ENCODE data around the gene GPC5. TPM values are rescaled to one million over a fixed set of nuclear protein-coding genes. Genes with fewer than 3 reads are reported as not detected.
"Not testable (repeated sequence)": the region's sequence is repeated elsewhere in the genome, so short reads cannot be mapped to it uniquely, and the experiment has no call there.

GPC5 gene
- total RNA-seq, 1 donor from 2014 or later: 0.17 TPM

GRCh38 chr13:92270990-92271389 lies 872.6 kb downstream of the GPC5 start:
- no peak for DNase-seq (ENCODE audit: low read depth)
- TF ChIP-seq, protein P1, sequence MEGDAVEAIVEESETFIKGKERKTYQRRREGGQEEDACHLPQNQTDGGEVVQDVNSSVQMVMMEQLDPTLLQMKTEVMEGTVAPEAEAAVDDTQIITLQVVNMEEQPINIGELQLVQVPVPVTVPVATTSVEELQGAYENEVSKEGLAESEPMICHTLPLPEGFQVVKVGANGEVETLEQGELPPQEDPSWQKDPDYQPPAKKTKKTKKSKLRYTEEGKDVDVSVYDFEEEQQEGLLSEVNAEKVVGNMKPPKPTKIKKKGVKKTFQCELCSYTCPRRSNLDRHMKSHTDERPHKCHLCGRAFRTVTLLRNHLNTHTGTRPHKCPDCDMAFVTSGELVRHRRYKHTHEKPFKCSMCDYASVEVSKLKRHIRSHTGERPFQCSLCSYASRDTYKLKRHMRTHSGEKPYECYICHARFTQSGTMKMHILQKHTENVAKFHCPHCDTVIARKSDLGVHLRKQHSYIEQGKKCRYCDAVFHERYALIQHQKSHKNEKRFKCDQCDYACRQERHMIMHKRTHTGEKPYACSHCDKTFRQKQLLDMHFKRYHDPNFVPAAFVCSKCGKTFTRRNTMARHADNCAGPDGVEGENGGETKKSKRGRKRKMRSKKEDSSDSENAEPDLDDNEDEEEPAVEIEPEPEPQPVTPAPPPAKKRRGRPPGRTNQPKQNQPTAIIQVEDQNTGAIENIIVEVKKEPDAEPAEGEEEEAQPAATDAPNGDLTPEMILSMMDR (IDR thresholded peaks at IDR 0.05; ENCODE audit: insufficient read depth, low read length, poor library complexity, severe bottlenecking): no peak
- Histone ChIP-seq H3K36me3 (ENCODE audit: control insufficient read depth, insufficient read depth, low read length) (no peaks in the 10 kb centered on the region), H3K4me3 (ENCODE audit: low read depth, low read length) (no peak overlapping the region), H3K27me3 (ENCODE audit: control insufficient read depth, insufficient read depth, low read length) (no peaks in the 10 kb centered on the region)

DNA sequence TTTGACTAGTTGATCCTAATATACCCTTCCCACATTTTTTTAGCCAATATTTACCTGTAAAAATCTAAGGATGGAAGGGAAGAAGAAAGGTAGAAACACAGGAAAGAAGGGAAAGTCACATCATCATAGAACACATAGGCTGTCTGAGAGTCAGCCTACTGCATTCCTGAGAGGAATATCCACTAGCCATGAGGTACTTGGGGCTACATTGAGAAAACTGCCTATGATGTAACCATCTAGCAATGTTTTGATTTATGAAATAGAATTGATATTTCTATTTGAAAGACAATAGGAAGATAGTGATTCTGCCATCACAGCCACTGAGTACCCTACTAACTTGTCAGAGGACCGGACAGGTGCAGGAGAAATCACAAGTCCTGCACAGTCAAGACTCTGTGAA lies 873.8 kb downstream of the GPC5 start:
- Histone ChIP-seq H3K27me3 (ENCODE audit: control insufficient read depth, insufficient read depth, low read length) (no peaks in the 10 kb centered on the region), H3K4me3 (ENCODE audit: low read depth, low read length) (no peak overlapping the region), H3K36me3 (ENCODE audit: control insufficient read depth, insufficient read depth, low read length) (no peaks in the 10 kb centered on the region)
- TF ChIP-seq, protein P1 (IDR thresholded peaks at IDR 0.05; ENCODE audit: insufficient read depth, low read length, poor library complexity, severe bottlenecking): no peak
- DNase-seq (ENCODE audit: low read depth): no peak

GRCh38 chr13:92280986-92281385 lies 882.6 kb downstream of the GPC5 start:
- not testable (repeated sequence) for DNase-seq (ENCODE audit: low read depth); H3K4me3 ChIP-seq (ENCODE audit: low read depth, low read length); H3K27me3 ChIP-seq (ENCODE audit: control insufficient read depth, insufficient read depth, low read length); H3K36me3 ChIP-seq (ENCODE audit: control insufficient read depth, insufficient read depth, low read length)

DNA sequence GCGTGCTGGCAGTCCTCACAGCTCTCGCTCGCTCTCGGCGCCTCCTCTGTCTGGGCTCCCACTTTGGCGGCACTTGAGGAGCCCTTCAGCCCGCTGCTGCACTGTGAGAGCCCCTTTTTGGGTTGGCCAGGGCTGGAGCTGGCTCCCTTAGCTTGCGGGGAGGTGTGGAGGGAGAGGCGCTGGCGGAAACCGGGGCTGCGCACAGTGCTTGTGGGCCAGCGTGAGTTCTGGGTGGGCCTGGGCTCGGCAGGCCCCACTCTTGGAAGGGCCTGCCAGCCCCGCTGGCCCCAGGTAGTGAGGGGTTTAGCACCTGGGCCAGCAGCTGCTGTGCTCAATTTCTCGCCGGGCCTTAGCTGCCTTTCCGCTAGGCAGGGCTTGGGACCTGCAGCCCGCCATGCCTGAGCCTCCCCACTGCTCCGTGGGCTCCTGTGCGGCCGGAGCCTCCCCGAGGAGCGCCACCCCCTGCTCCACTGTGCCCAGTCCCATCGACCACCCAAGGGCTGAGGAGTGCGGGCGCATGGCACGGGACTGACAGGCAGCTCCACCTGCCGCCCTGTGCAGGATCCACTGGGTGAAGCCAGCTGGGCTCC lies 892.4 kb downstream of the GPC5 start:
- DNase-seq (ENCODE audit: low read depth); H3K27me3 ChIP-seq (ENCODE audit: control insufficient read depth, insufficient read depth, low read length); H3K36me3 ChIP-seq (ENCODE audit: control insufficient read depth, insufficient read depth, low read length); H3K4me3 ChIP-seq (ENCODE audit: low read depth, low read length): not testable (repeated sequence)

GRCh38 chr13:92294533-92294932 lies 896.1 kb downstream of the GPC5 start:
- H3K4me3 ChIP-seq (ENCODE audit: low read depth, low read length); H3K36me3 ChIP-seq (ENCODE audit: control insufficient read depth, insufficient read depth, low read length); DNase-seq (ENCODE audit: low read depth); H3K27me3 ChIP-seq (ENCODE audit: control insufficient read depth, insufficient read depth, low read length): not testable (repeated sequence)

GRCh38 chr13:92296154-92296671 lies 897.8 kb downstream of the GPC5 start:
- DNase-seq (ENCODE audit: low read depth); H3K36me3 ChIP-seq (ENCODE audit: control insufficient read depth, insufficient read depth, low read length); H3K4me3 ChIP-seq (ENCODE audit: low read depth, low read length); H3K27me3 ChIP-seq (ENCODE audit: control insufficient read depth, insufficient read depth, low read length): not testable (repeated sequence)

DNA sequence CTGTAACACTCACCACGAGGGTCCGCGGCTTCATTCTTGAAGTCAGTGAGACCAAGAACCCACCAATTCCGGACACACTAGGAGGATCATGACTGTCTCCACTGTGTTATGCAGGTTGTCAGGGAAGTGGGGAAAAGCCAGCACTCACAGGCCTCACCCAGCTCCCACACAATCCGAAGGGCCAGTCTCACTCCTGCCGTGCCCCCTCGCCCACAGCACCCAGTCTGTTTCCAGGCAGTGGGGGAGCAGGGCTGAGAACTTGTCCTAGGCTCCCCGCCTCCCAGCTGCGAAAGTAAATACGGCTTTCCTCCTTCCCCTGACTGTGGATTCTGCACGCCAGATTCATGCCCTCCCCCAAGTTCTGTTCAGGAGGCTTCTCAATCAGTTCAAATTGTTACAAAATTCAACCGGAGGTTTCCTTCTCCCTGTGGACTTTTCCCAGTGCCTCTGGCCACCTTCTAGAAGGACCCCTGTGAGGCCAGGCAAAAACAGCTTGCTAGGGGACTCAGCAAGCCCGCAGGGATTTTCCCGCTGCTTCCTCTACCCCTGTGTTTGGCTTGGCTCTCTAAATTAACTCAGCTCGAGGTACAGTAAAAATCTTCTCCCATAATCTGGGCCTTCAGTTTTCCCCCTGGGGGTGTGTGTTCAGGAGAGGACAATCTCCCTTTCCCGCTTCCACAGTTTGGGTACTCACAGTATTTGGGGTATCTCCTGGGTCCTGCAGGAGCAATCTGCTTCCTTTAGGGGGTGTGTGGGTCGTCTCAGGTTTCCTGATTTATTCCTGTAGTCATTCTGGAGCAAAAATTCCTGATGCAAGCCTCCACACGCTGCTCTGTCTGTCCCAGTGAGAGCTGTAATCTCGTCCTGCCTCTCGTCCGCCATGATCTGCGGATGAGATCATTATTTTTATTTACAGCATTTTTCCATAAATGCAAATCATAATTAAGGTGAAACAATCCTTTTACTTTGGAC lies 899.8 kb downstream of the GPC5 start:
- TF ChIP-seq, protein P1 (IDR thresholded peaks at IDR 0.05; ENCODE audit: insufficient read depth, low read length, poor library complexity, severe bottlenecking): no peak
- Histone ChIP-seq H3K4me3 (ENCODE audit: low read depth, low read length) (no peak overlapping the region), H3K36me3 (ENCODE audit: control insufficient read depth, insufficient read depth, low read length) (no peaks in the 10 kb centered on the region), H3K27me3 (ENCODE audit: control insufficient read depth, insufficient read depth, low read length) (no peaks in the 10 kb centered on the region)
- no peak for DNase-seq (ENCODE audit: low read depth)
